MCF 10A (cell line): ENCODE results near the gene CYB561D2. TPM values are rescaled to one million over a fixed set of nuclear protein-coding genes. Genes with fewer than 3 reads are reported as not detected.
A peak's percentile ranks its signal among the peaks of the same experiment; 100 is the strongest.

Experiments
- BruUV-seq: library from RNA; stranded (reverse); fragments of 400-500 nt; replicated peaks from 2 replicates; lab custom pipeline; 2021; lab: Mats Ljungman, UMichigan
- CTCF ChIA-PET: fragments of 300-600 bp; sonication (Branson Sonifier 250); formaldehyde crosslinking; extraction: SDS; loops from one replicate; lab custom pipeline; 2021; ENCODE audit warnings: antibody characterized with exemption, inconsistent platforms; lab: Yijun Ruan, JAX
- POLR2A ChIA-PET: fragments of 300-600, 350-650 bp; sonication (Branson Sonifier 250); formaldehyde crosslinking; extraction: SDS; loops from one replicate; lab custom pipeline; 2020; ENCODE audit warnings: antibody characterized with exemption, inconsistent platforms; lab: Yijun Ruan, JAX
- DNase-seq: peaks from one replicate; pipeline ENCODE4 v3.0.0-alpha.2; 2018; ENCODE audit not compliant: unreplicated experiment
- H3K27ac Mint-ChIP-seq: one replicate; pipeline ENCODE4 v1.8.0; 2022; ENCODE audit warnings: mild to moderate bottlenecking, low read depth, mixed read lengths; ENCODE audit not compliant: unreplicated experiment
- H3K27me3 Mint-ChIP-seq: one replicate; pipeline ENCODE4 v1.8.0; 2022; ENCODE audit warnings: mixed read lengths; ENCODE audit not compliant: insufficient read depth, unreplicated experiment
- H3K36me3 Mint-ChIP-seq: one replicate; pipeline ENCODE4 v1.8.0; 2022; ENCODE audit warnings: mild to moderate bottlenecking, moderate library complexity, mixed read lengths; ENCODE audit not compliant: insufficient read depth, unreplicated experiment
- H3K4me1 Mint-ChIP-seq: one replicate; pipeline ENCODE4 v1.8.0; 2022; ENCODE audit warnings: mixed read lengths; ENCODE audit not compliant: insufficient read depth, unreplicated experiment
- H3K4me3 Mint-ChIP-seq: one replicate; pipeline ENCODE4 v1.8.0; 2022; ENCODE audit warnings: mild to moderate bottlenecking, moderate library complexity, mixed read lengths; ENCODE audit not compliant: unreplicated experiment
- H3K9me3 Mint-ChIP-seq: one replicate; pipeline ENCODE4 v1.8.0; 2022; ENCODE audit warnings: mixed read lengths; ENCODE audit not compliant: unreplicated experiment
- intact Hi-C: fragments of 100-400 bp; cut with micrococcal nuclease; formaldehyde crosslinking; loops from 2 replicates; pipeline ENCODE4 v1.14.1; 2022
- total RNA-seq: library from RNA; stranded (reverse); gene quantifications from 2 replicates; pipeline ENCODE4 v1.2.3, GENCODE V29; 2022
- TF ChIP-seq, protein P1 (sequence below): fragments of 200-600 bp; IDR thresholded peaks from one replicate; pipeline ENCODE4 v1.8.0; 2022; ENCODE audit warnings: antibody characterized with exemption, mild to moderate bottlenecking; ENCODE audit not compliant: unreplicated experiment

The CYB561D2 gene
- total RNA-seq, 1 experiment from 2014 or later, result 24.1 TPM

DNA sequence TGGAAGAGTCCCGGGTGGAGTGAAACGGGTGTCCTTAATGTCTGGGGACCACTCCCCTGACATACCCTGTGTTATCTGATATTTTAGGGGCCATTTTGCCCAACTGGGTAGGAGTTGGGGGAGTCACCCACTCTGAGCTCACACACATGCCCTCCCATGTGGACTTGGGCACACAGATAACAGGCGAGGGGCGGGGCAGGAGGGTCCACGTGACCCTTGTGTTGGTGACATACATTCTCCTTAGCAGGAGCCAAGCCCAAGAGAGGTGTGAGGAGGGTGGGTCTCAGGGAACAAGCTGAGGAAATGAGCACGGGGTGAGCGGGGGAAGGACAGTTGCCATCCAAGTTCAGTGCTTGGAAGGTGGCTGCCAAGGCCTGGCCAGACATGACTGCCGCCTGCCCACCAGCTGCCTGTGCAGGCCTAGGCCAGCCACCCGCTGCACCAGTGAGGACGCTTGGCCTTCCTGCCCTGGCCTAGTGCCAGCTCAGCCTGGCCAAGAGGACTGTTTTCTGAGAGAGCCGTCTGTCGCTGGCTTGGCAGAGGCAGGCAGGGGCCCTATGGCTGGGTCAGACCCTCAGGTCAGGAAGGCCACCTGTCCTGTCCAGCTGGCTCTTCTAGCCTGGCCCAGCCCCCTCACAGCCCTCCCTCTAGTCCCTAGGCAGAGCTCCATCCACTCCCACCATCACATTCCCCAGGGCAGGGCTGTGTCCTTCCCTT, 40.0 kb downstream of the CYB561D2 start:
- Mint-ChIP-seq H3K4me3 (no peak overlapping the region), H3K9me3 (no peaks in the 10 kb centered on the region), H3K4me1 (peaks cover 14% of the 10 kb centered on the region), H3K36me3 (no peaks in the 10 kb centered on the region), H3K27me3 (no peaks in the 10 kb centered on the region), H3K27ac (no peak overlapping the region)
- ChIA-PET POLR2A (interaction anchor here (1.2 kb wide), 1 partner anchor 45 kb away, joined by 3 read pairs; the partner anchor contains the start of gene ZMYND10), CTCF (interaction anchor here (0.6 to 0.9 kb wide), 3 partner anchors 54 to 196 kb away, joined by 3 to 5 read pairs (median 3); partner anchors contain the start of genes HYAL3 and NAA80)
- intact Hi-C loops, result no loop called here
- TF ChIP-seq, protein P1, sequence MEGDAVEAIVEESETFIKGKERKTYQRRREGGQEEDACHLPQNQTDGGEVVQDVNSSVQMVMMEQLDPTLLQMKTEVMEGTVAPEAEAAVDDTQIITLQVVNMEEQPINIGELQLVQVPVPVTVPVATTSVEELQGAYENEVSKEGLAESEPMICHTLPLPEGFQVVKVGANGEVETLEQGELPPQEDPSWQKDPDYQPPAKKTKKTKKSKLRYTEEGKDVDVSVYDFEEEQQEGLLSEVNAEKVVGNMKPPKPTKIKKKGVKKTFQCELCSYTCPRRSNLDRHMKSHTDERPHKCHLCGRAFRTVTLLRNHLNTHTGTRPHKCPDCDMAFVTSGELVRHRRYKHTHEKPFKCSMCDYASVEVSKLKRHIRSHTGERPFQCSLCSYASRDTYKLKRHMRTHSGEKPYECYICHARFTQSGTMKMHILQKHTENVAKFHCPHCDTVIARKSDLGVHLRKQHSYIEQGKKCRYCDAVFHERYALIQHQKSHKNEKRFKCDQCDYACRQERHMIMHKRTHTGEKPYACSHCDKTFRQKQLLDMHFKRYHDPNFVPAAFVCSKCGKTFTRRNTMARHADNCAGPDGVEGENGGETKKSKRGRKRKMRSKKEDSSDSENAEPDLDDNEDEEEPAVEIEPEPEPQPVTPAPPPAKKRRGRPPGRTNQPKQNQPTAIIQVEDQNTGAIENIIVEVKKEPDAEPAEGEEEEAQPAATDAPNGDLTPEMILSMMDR, result no peak
- BruUV-seq, result no TSS peak
- peak; percentile 76 for DNase-seq

DNA sequence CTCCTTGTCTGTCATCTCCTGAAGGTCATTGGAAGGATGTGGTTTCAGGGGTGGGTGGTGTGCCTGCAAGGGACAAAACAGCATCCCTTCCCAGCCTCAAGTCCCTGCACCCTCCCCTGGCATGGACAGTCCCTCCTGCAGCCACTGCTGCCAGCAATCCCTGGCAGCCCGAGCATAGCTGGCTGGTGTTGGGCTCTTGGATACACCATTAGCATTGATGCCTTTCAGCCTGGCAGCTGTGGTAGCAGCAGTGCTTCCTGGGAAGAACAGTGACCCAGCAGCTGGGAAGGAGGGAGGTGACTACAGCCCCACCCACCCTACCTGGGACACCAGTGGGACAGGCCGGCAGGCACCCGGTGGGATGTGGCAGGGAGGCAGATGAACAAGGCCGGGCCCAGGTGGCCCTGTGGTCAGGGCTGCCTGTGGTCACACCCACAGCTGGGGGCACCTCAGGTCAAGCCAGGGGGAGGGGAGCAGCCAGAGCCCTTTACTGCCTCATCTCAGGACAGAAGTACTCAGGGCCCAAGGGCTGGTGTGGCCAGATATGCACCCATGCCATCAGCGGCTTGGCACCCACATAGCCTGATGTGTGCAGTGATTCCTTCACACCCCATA, 41.5 kb downstream of the CYB561D2 start:
- BruUV-seq, result no TSS peak
- POLR2A ChIA-PET, result no interaction called here

GRCh38 chr3:50393061-50393460, 42.4 kb downstream of the CYB561D2 start:
- Mint-ChIP-seq H3K4me1 (peaks cover 20% of the 10 kb centered on the region), H3K27me3 (no peaks in the 10 kb centered on the region), H3K4me3 (no peak overlapping the region), H3K9me3 (no peaks in the 10 kb centered on the region), H3K27ac (no peak overlapping the region), H3K36me3 (no peaks in the 10 kb centered on the region)
- TF ChIP-seq, protein P1, result no peak
- POLR2A ChIA-PET, result no interaction called here
- no TSS peak for BruUV-seq
- intact Hi-C loops, result no loop called here
- CTCF ChIA-PET, result interaction anchor here (0.7 kb wide), 1 partner anchor 149 kb away, joined by 3 read pairs; no protein-coding TSS in a partner anchor
- DNase-seq, result no peak

More for the DNA sequence above, 41.5 kb downstream of the CYB561D2 start:
- DNase-seq, result no peak
- TF ChIP-seq, protein P1, result no peak
- H3K4me3 Mint-ChIP-seq, result no peak overlapping the region
- H3K27me3 Mint-ChIP-seq, result no peaks in the 10 kb centered on the region
- intact Hi-C loops, result no loop called here
- peaks cover 20% of the 10 kb centered on the region for H3K4me1 Mint-ChIP-seq
- no peaks in the 10 kb centered on the region for H3K36me3 Mint-ChIP-seq
- no peaks in the 10 kb centered on the region for H3K9me3 Mint-ChIP-seq
- CTCF ChIA-PET, result no interaction called here
- H3K27ac Mint-ChIP-seq, result no peak overlapping the region
